Ureter (tissue), 1 donor: Measurements from ENCODE around the gene SENP7. TPM values are rescaled to one million over a fixed set of nuclear protein-coding genes. Genes with fewer than 3 reads are reported as not detected.
"Not testable (repeated sequence)": the region's sequence is repeated elsewhere in the genome, so short reads cannot be mapped to it uniquely, and the experiment has no call there.

Experiments
- DNase-seq: peaks from one replicate; pipeline ENCODE4 v3.0.0-alpha.2; 2020; ENCODE audit warnings: low spot score
- total RNA-seq: library from RNA; stranded (reverse); gene quantifications from one replicate; pipeline ENCODE4 v1.2.4, GENCODE V29; 2023
- donor health status: DM: yes; HTN: yes; CAD: no.

Gene SENP7
- total RNA-seq, 1 donor from 2014 or later = 39.0 TPM

GRCh38 chr3:101521211-101521701 is 8.2 kb upstream of the SENP7 start:
- DNase-seq = no peak

GRCh38 chr3:101519685-101520365 is 6.8 kb upstream of the SENP7 start:
- no peak for DNase-seq

GRCh38 chr3:101518421-101518871 is 5.4 kb upstream of the SENP7 start:
- DNase-seq = no peak

- DNase-seq = no peak
Measured at GRCh38 chr3:101513419-101513986, 491 bp upstream of the SENP7 start.

GRCh38 chr3:101512396-101512645 is 691 bp downstream of the SENP7 start:
- no peak for DNase-seq

GRCh38 chr3:101509811-101510210 is 3.2 kb downstream of the SENP7 start:
- DNase-seq = no peak

- no peak for DNase-seq
Measured at GRCh38 chr3:101509281-101509680, 3.7 kb downstream of the SENP7 start.

- no peak for DNase-seq
Measured at GRCh38 chr3:101501783-101502182, 11.2 kb downstream of the SENP7 start.

- no peak for DNase-seq
Measured at GRCh38 chr3:101500208-101500607, 12.8 kb downstream of the SENP7 start.

- no peak for DNase-seq
Measured at GRCh38 chr3:101497803-101498202, 15.2 kb downstream of the SENP7 start.

- no peak for DNase-seq
Measured at GRCh38 chr3:101495552-101495951, 17.5 kb downstream of the SENP7 start.

- no peak for DNase-seq
Measured at GRCh38 chr3:101484805-101485620, 28.0 kb downstream of the SENP7 start.

GRCh38 chr3:101478980-101479379 is 34.0 kb downstream of the SENP7 start:
- no peak for DNase-seq

GRCh38 chr3:101474841-101475552 is 38.0 kb downstream of the SENP7 start:
- DNase-seq = not testable (repeated sequence)

GRCh38 chr3:101468676-101469075 is 44.3 kb downstream of the SENP7 start:
- not testable (repeated sequence) for DNase-seq

GRCh38 chr3:101467310-101467663 is 45.7 kb downstream of the SENP7 start:
- not testable (repeated sequence) for DNase-seq

- peak; percentile 50 for DNase-seq
Measured at GRCh38 chr3:101466465-101467309, 46.3 kb downstream of the SENP7 start.

- DNase-seq = no peak
Measured at GRCh38 chr3:101464235-101464634, 48.8 kb downstream of the SENP7 start.

- no peak for DNase-seq
Measured at GRCh38 chr3:101461451-101461850, 51.6 kb downstream of the SENP7 start.

GRCh38 chr3:101458387-101458786 is 54.6 kb downstream of the SENP7 start:
- no peak for DNase-seq

GRCh38 chr3:101454629-101455028 is 58.4 kb downstream of the SENP7 start:
- no peak for DNase-seq
